Lung (tissue), 12 donors: ENCODE results near the gene MIR17HG. TPM values are rescaled to one million over a fixed set of nuclear protein-coding genes. Genes with fewer than 3 reads are reported as not detected.

ENCODE experiments used
- ATAC-seq: fragments of 200-7000 bp; cut with Tn5 transposase; one replicate; pipeline ENCODE4 v1.9.1; 2020; ENCODE audit warnings: moderate number of reproducible peaks; ENCODE audit not compliant: insufficient read depth, low FRiP score
- DNase-seq, 3 donors: peaks; one replicate each; pipeline ENCODE4 v3.0.0-alpha.2; 2013 to 2017
- H3K27ac ChIP-seq, 2 donors: one replicate each; pipeline ENCODE4 v1.5.1; 2013; ENCODE audit warnings: mild to moderate bottlenecking in 2 of 2, moderate library complexity in 2 of 2, control low read depth in 1 of 2, inconsistent platforms in 1 of 2, low read depth in 1 of 2, low read length in 1 of 2
- H3K27me3 ChIP-seq, 3 donors: one replicate each; pipeline ENCODE4 v1.5.1; 2013; ENCODE audit warnings: low read length in 2 of 3; ENCODE audit not compliant: control insufficient read depth in 3 of 3, insufficient read depth in 3 of 3
- H3K36me3 ChIP-seq, 4 donors: one replicate each; pipeline ENCODE4 v1.5.1; 2013; ENCODE audit warnings: low read length in 4 of 4, mild to moderate bottlenecking in 1 of 4, moderate library complexity in 1 of 4; ENCODE audit not compliant: control insufficient read depth in 4 of 4, insufficient read depth in 4 of 4
- H3K4me1 ChIP-seq, 5 donors: one replicate each; pipeline ENCODE4 v1.5.1; 2013; ENCODE audit warnings: low read length in 5 of 5, mild to moderate bottlenecking in 2 of 5, moderate library complexity in 1 of 5; ENCODE audit not compliant: control insufficient read depth in 5 of 5, insufficient read depth in 5 of 5
- H3K4me3 ChIP-seq: one replicate; pipeline ENCODE4 v1.5.1; 2013; ENCODE audit warnings: mild to moderate bottlenecking, control low read depth, moderate library complexity
- H3K9ac ChIP-seq, 2 donors: one replicate each; pipeline ENCODE4 v1.5.1; 2013; ENCODE audit warnings: low read length in 2 of 2, control low read depth in 1 of 2; ENCODE audit not compliant: insufficient read depth in 1 of 2
- H3K9me3 ChIP-seq, 4 donors: one replicate each; pipeline ENCODE4 v1.5.1; 2013; ENCODE audit warnings: low read length in 3 of 4, mild to moderate bottlenecking in 1 of 4, moderate library complexity in 1 of 4; ENCODE audit not compliant: control insufficient read depth in 4 of 4, insufficient read depth in 3 of 4
- WGBS, 2 donors: extraction: QIAGEN DNeasy Blood & Tissue Kit; methylation state at CpG; one replicate each; pipeline ENCODE4 v1.1.7; 2013; 5-methylcytosine and 5-hydroxymethylcytosine counted together
- polyA plus RNA-seq, 2 donors: library from polyadenylated mRNA; stranded (reverse); fragments of 200-250 nt; gene quantifications; one replicate each; pipeline ENCODE4 v1.2.1, GENCODE V29; 2013
- total RNA-seq, 2 donors: library from RNA; depleted of rRNA in 1 of 2; stranded (reverse); fragments of >200 nt in 1 of 2; gene quantifications; one replicate each; pipeline ENCODE4 v1.2.1, GENCODE V29; 2014 to 2021
- TF ChIP-seq, protein P1 (sequence below): IDR thresholded peaks from 2 replicates; pipeline ENCODE4 v1.5.1; 2012; ENCODE audit warnings: mild to moderate bottlenecking; ENCODE audit errors: control extremely low read depth, extremely low read depth
- donor health status: control.
- donor health status: control.
- donor health status: Bipolar disorder and iron deficiency.
- donor health status: healthy.
- donor health status: DM: yes; HTN: yes; CAD: no.

The MIR17HG gene
- total and polyA plus RNA-seq, 4 donors = 0.60 to 8.8 (median 7.1) TPM

DNA sequence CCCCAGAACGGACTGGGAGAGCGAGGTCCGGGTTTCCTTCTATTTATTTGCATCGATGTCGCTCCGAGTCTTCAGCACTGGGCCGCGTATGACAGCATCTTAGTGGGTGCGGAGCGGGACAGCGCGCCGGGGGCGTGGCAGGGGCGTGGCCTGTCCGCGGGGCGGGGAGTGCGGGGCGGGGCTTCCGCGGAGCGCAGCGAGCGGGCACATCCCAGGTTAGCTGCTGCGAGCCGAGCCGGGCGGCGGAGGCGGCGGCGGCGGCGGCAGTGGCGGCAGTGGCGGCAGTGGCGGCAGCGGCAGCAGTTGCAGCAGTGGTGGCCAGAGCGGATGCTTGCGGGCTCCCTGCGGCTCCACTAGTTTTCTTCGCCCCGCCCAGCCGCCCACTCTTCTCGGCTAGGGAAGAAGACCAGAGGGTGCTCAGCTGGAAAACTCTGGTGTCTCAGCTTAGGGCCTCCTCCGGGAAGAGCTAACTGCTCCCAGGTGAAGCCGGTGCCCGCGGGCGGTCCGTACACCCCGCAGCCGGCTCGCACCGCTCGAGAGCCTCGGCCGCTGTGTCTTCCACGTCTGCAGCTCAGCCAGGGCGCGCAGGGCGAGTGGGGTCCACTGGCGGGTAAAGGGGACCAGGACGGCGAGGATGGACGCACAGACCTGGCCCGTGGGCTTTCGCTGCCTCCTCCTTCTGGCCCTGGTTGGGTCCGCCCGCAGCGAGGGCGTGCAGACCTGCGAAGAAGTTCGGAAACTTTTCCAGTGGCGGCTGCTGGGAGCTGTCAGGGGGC is 51.1 kb downstream of the MIR17HG start, which contains the start of gene GPC5:
TSS of gene GPC5 (plus strand) at position 209 of the 776 bp plus-strand sequence.
- no peaks in the 10 kb centered on the region for H3K9me3 ChIP-seq
- 0 to 1% methylated on average over 69 to 76 of the region's 76 CpGs for WGBS, 2 donors
- H3K27ac ChIP-seq = no peak within 1 kb of the TSS
- H3K27me3 ChIP-seq = peaks cover 0 to 11% (median 9%) of the 10 kb centered on the region in 3 donors
- DNase-seq = peak; percentile 72 to 86 (median 84)
- TF ChIP-seq, protein P1, sequence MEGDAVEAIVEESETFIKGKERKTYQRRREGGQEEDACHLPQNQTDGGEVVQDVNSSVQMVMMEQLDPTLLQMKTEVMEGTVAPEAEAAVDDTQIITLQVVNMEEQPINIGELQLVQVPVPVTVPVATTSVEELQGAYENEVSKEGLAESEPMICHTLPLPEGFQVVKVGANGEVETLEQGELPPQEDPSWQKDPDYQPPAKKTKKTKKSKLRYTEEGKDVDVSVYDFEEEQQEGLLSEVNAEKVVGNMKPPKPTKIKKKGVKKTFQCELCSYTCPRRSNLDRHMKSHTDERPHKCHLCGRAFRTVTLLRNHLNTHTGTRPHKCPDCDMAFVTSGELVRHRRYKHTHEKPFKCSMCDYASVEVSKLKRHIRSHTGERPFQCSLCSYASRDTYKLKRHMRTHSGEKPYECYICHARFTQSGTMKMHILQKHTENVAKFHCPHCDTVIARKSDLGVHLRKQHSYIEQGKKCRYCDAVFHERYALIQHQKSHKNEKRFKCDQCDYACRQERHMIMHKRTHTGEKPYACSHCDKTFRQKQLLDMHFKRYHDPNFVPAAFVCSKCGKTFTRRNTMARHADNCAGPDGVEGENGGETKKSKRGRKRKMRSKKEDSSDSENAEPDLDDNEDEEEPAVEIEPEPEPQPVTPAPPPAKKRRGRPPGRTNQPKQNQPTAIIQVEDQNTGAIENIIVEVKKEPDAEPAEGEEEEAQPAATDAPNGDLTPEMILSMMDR = no peak
- peak within 1 kb of the TSS; percentile 51 for H3K4me3 ChIP-seq
- ATAC-seq = peak; percentile 97
- peak within 1 kb of the TSS in 1 of 2 donors; percentile 28 for H3K9ac ChIP-seq
- peaks cover 0 to 6% (median 0%) of the 10 kb centered on the region in 5 donors for H3K4me1 ChIP-seq
- no peaks in the 10 kb centered on the region for H3K36me3 ChIP-seq

DNA sequence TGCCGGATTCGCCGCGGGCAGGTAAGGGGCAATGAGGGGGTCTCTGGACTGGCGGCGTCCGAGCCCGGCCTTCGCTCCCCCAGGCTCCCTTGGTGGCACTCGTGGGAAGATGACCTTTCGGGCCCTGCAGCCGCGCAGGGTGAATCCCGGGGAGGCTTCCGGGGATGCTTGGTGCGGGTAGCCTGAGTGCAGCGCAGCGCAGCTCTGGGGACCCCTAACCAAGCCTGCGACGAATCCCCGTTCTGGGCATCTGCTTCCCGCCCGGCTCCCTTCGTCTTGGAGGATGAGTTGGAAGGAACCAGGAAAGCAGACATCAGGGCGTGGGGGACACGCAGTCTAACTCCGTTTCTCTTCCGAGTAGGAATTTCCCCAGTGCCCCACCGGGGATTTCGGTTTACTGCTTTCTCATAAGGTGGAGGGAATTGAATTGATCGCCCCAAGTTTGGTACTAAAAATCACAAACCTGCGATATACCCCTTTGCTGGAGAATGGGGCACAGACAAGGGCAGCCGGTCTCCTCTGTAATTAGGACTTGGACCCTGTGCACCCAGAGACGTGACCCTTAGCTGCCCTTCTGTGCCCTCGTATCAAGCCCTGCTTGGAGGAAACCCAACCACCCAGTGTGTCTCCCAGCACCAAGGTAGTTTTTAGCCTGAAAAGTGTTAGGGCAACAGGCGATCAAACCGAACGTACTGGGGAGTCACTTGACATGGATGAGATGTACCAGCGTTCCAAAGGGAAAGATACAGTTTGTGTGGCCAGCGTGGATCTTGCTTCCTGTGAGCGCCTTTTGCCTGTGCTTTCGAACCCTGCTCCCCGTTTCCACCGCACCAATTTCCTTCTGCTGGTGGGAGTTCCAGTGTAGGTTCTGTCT is 51.9 kb downstream of the MIR17HG start:
- H3K4me3 ChIP-seq = peak overlapping the region; percentile 51
- H3K9ac ChIP-seq = peak overlapping the region in 1 of 2 donors; percentile 28
- TF ChIP-seq, protein P1 = no peak
- WGBS, 2 donors = 19 to 28% methylated on average over 44 of the region's 44 CpGs
- H3K36me3 ChIP-seq = no peaks in the 10 kb centered on the region
- ATAC-seq (no peak), DNase-seq (peak in 1 of 3 donors; percentile 12)
- no peak overlapping the region for H3K27ac ChIP-seq
- H3K27me3 ChIP-seq = peaks cover 0 to 11% (median 9%) of the 10 kb centered on the region in 3 donors
- H3K9me3 ChIP-seq = no peaks in the 10 kb centered on the region
- H3K4me1 ChIP-seq = peaks cover 0 to 6% (median 0%) of the 10 kb centered on the region in 5 donors

DNA sequence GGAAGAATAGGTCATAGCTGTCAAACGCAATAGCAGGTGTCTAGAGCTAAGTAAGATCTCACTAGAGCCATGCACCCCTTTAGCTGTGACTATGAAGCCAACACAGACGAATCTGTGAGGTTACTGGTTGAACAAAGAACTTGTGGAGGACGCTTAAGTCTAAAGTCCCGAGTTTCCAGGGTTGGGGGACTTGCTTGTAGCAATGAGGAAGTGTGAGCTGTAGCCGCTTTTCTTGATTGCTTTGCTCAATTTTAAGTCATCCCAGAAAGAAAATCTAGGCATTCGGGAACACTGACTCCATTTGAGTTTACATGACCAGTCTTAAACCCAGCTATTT is 52.5 kb downstream of the MIR17HG start:
- WGBS, 2 donors = 43 to 49% methylated on average over 6 of the region's 6 CpGs
- no peak overlapping the region for H3K9ac ChIP-seq
- peaks cover 0 to 11% (median 9%) of the 10 kb centered on the region in 3 donors for H3K27me3 ChIP-seq
- H3K27ac ChIP-seq = no peak overlapping the region
- ATAC-seq (no peak), DNase-seq (peak in 1 of 3 donors; percentile 19)
- no peak overlapping the region for H3K4me3 ChIP-seq
- H3K4me1 ChIP-seq = peaks cover 0 to 6% (median 0%) of the 10 kb centered on the region in 5 donors
- no peaks in the 10 kb centered on the region for H3K9me3 ChIP-seq
- H3K36me3 ChIP-seq = no peaks in the 10 kb centered on the region
- TF ChIP-seq, protein P1 = no peak
